HG02938 (cell line): ENCODE measurements around the gene HEMGN.
A peak's percentile ranks its signal among the peaks of the same experiment; 100 is the strongest.

Source experiments
- ATAC-seq: cut with Tn5 transposase; IDR thresholded peaks from one replicate; pipeline ENCODE4 v1.9.1; 2021; ENCODE audit warnings: mild to moderate bottlenecking, moderate library complexity; ENCODE audit not compliant: unreplicated experiment

HEMGN gene

GRCh38 chr9:97934321-97935115 is 3.5 kb downstream of the HEMGN start:
- ATAC-seq, result no peak

- no peak for ATAC-seq
Measured at GRCh38 chr9:97933297-97933998, 4.5 kb downstream of the HEMGN start.

- no peak for ATAC-seq
Measured at GRCh38 chr9:97930972-97931371, 7.0 kb downstream of the HEMGN start.

GRCh38 chr9:97928986-97929604 is 8.9 kb downstream of the HEMGN start:
- no peak for ATAC-seq

- ATAC-seq, result no peak
Measured at GRCh38 chr9:97925497-97926334, 12.3 kb downstream of the HEMGN start.

GRCh38 chr9:97924386-97924785 is 13.6 kb downstream of the HEMGN start:
- no peak for ATAC-seq

GRCh38 chr9:97923529-97924108 is 14.4 kb downstream of the HEMGN start:
- peak; percentile 35 for ATAC-seq

- peak; percentile 79 for ATAC-seq
Measured at GRCh38 chr9:97921959-97922724, 15.8 kb downstream of the HEMGN start, which contains the start of gene TRMO. Gene TRMO, minus strand, starts transcription at chr9:97922500. Its CDS starts 7 bp downstream, at chr9:97922493.

GRCh38 chr9:97919217-97919813 is 18.7 kb downstream of the HEMGN start:
- ATAC-seq, result no peak

- ATAC-seq, result no peak
Measured at GRCh38 chr9:97918611-97919010, 19.4 kb downstream of the HEMGN start.

- no peak for ATAC-seq
Measured at GRCh38 chr9:97911970-97912369, 26.0 kb downstream of the HEMGN start.

GRCh38 chr9:97911528-97911927 is 26.4 kb downstream of the HEMGN start:
- ATAC-seq, result no peak

- no peak for ATAC-seq
Measured at GRCh38 chr9:97910357-97910756, 27.6 kb downstream of the HEMGN start.

- ATAC-seq, result no peak
Measured at GRCh38 chr9:97908705-97909104, 29.3 kb downstream of the HEMGN start.

GRCh38 chr9:97907632-97908031 is 30.3 kb downstream of the HEMGN start:
- no peak for ATAC-seq

- ATAC-seq, result no peak
Measured at GRCh38 chr9:97907046-97907445, 30.9 kb downstream of the HEMGN start.

GRCh38 chr9:97906236-97906831 is 31.6 kb downstream of the HEMGN start:
- ATAC-seq, result no peak

GRCh38 chr9:97905228-97905627 is 32.7 kb downstream of the HEMGN start:
- no peak for ATAC-seq

- no peak for ATAC-seq
Measured at GRCh38 chr9:97904725-97905124, 33.2 kb downstream of the HEMGN start.
